ENCODE data around the gene EFHB.
"Not testable (repeated sequence)": the region's sequence is repeated elsewhere in the genome, so short reads cannot be mapped to it uniquely, and the experiment has no call there.

Gene EFHB

GRCh38 chr3:19886404-19886803, 47.6 kb downstream of the EFHB start:
- DNase-seq (ENCODE audit: insufficient read length) = no peak
- TF ChIP-seq POLR2A (IDR thresholded peaks at IDR 0.05; ENCODE audit: low read depth, low read length) (no peak), POLR2AphosphoS5 (IDR thresholded peaks at IDR 0.05; ENCODE audit: low read depth, low read length) (no peak), TAF1 (IDR thresholded peaks at IDR 0.05; ENCODE audit: borderline replicate concordance, low read depth, low read length) (no peak)
- FAIRE-seq = no peak

- no peak for TF ChIP-seq TAF1 (IDR thresholded peaks at IDR 0.05; ENCODE audit: borderline replicate concordance, low read depth, low read length)
- TF ChIP-seq POLR2AphosphoS5 (IDR thresholded peaks at IDR 0.05; ENCODE audit: low read depth, low read length) = no peak
- no peak for TF ChIP-seq POLR2A (IDR thresholded peaks at IDR 0.05; ENCODE audit: low read depth, low read length)
- FAIRE-seq = peak; percentile 44
- peak; percentile 3 for DNase-seq (ENCODE audit: insufficient read length)
These were observed 48.5 kb downstream of the EFHB start for GRCh38 chr3:19885468-19885867.

GRCh38 chr3:19881852-19882251, 52.2 kb downstream of the EFHB start:
- TF ChIP-seq POLR2AphosphoS5 (IDR thresholded peaks at IDR 0.05; ENCODE audit: low read depth, low read length) = no peak
- no peak for TF ChIP-seq TAF1 (IDR thresholded peaks at IDR 0.05; ENCODE audit: borderline replicate concordance, low read depth, low read length)
- TF ChIP-seq POLR2A (IDR thresholded peaks at IDR 0.05; ENCODE audit: low read depth, low read length) = no peak
- no peak for FAIRE-seq
- no peak for DNase-seq (ENCODE audit: insufficient read length)

- FAIRE-seq = no peak
These were observed 53.0 kb downstream of the EFHB start for GRCh38 chr3:19881036-19881435.

GRCh38 chr3:19877656-19878055, 56.4 kb downstream of the EFHB start:
- DNase-seq (ENCODE audit: insufficient read length) (no peak), FAIRE-seq (no peak)
- TF ChIP-seq POLR2AphosphoS5 (IDR thresholded peaks at IDR 0.05; ENCODE audit: low read depth, low read length) (no peak), TAF1 (IDR thresholded peaks at IDR 0.05; ENCODE audit: borderline replicate concordance, low read depth, low read length) (no peak), POLR2A (IDR thresholded peaks at IDR 0.05; ENCODE audit: low read depth, low read length) (no peak)

More at GRCh38 chr3:19881036-19881435, 53.0 kb downstream of the EFHB start:
- no peak for DNase-seq (ENCODE audit: insufficient read length)
- TF ChIP-seq TAF1 (IDR thresholded peaks at IDR 0.05; ENCODE audit: borderline replicate concordance, low read depth, low read length) (no peak), POLR2AphosphoS5 (IDR thresholded peaks at IDR 0.05; ENCODE audit: low read depth, low read length) (no peak), POLR2A (IDR thresholded peaks at IDR 0.05; ENCODE audit: low read depth, low read length) (no peak)

- FAIRE-seq (peak; percentile 97), DNase-seq (ENCODE audit: insufficient read length) (no peak)
- TF ChIP-seq TAF1 (IDR thresholded peaks at IDR 0.05; ENCODE audit: borderline replicate concordance, low read depth, low read length) = no peak
- no peak for TF ChIP-seq POLR2A (IDR thresholded peaks at IDR 0.05; ENCODE audit: low read depth, low read length)
- no peak for TF ChIP-seq POLR2AphosphoS5 (IDR thresholded peaks at IDR 0.05; ENCODE audit: low read depth, low read length)
These were observed 67.2 kb downstream of the EFHB start for GRCh38 chr3:19866751-19867347.

- FAIRE-seq; DNase-seq (ENCODE audit: insufficient read length): not testable (repeated sequence)
These were observed 78.7 kb downstream of the EFHB start for GRCh38 chr3:19855318-19855717.

GRCh38 chr3:19846609-19847008, 87.4 kb downstream of the EFHB start:
- not testable (repeated sequence) for DNase-seq (ENCODE audit: insufficient read length); FAIRE-seq

All from GM12892 (cell line).